ENCODE data around the gene ANKRD44.

The ANKRD44 gene

GRCh38 chr2:197145471-197146056 lies 165.0 kb downstream of the ANKRD44 start:
- DNase-seq (ENCODE audit: low read depth in 2 of 2): no peak

GRCh38 chr2:197144183-197144582 lies 166.4 kb downstream of the ANKRD44 start:
- DNase-seq (ENCODE audit: low read depth in 2 of 2): no peak

GRCh38 chr2:197141702-197142473 lies 168.7 kb downstream of the ANKRD44 start:
- no peak for DNase-seq (ENCODE audit: low read depth in 2 of 2)

- DNase-seq (ENCODE audit: low read depth in 2 of 2): no peak
These were observed 170.5 kb downstream of the ANKRD44 start for GRCh38 chr2:197140045-197140444.

GRCh38 chr2:197138506-197138905 lies 172.1 kb downstream of the ANKRD44 start:
- DNase-seq (ENCODE audit: low read depth in 2 of 2): no peak

- no peak for DNase-seq (ENCODE audit: low read depth in 2 of 2)
These were observed 172.6 kb downstream of the ANKRD44 start for GRCh38 chr2:197137826-197138477.

- DNase-seq (ENCODE audit: low read depth in 2 of 2): no peak
These were observed 173.3 kb downstream of the ANKRD44 start for GRCh38 chr2:197137231-197137630.

- no peak for DNase-seq (ENCODE audit: low read depth in 2 of 2)
These were observed 174.1 kb downstream of the ANKRD44 start for GRCh38 chr2:197136452-197136851.

- no peak for DNase-seq (ENCODE audit: low read depth in 2 of 2)
These were observed 174.8 kb downstream of the ANKRD44 start for GRCh38 chr2:197135806-197136205.

GRCh38 chr2:197134206-197134605 lies 176.4 kb downstream of the ANKRD44 start:
- DNase-seq (ENCODE audit: low read depth in 2 of 2): no peak

GRCh38 chr2:197131558-197131855 lies 179.1 kb downstream of the ANKRD44 start:
- DNase-seq (ENCODE audit: low read depth in 2 of 2): no peak

GRCh38 chr2:197130318-197130717 lies 180.3 kb downstream of the ANKRD44 start:
- DNase-seq (ENCODE audit: low read depth in 2 of 2): no peak

GRCh38 chr2:197128897-197129296 lies 181.7 kb downstream of the ANKRD44 start:
- no peak for DNase-seq (ENCODE audit: low read depth in 2 of 2)

- no peak for DNase-seq (ENCODE audit: low read depth in 2 of 2)
These were observed 182.5 kb downstream of the ANKRD44 start for GRCh38 chr2:197128126-197128525.

- DNase-seq (ENCODE audit: low read depth in 2 of 2): no peak
These were observed 183.8 kb downstream of the ANKRD44 start for GRCh38 chr2:197126630-197127352.

- DNase-seq (ENCODE audit: low read depth in 2 of 2): no peak
These were observed 185.8 kb downstream of the ANKRD44 start for GRCh38 chr2:197124639-197125390.

- no peak for DNase-seq (ENCODE audit: low read depth in 2 of 2)
These were observed 187.8 kb downstream of the ANKRD44 start for GRCh38 chr2:197122821-197123220.

- DNase-seq (ENCODE audit: low read depth in 2 of 2): no peak
These were observed 188.7 kb downstream of the ANKRD44 start for GRCh38 chr2:197121756-197122385.

GRCh38 chr2:197121255-197121654 lies 189.3 kb downstream of the ANKRD44 start:
- no peak for DNase-seq (ENCODE audit: low read depth in 2 of 2)

GRCh38 chr2:197116306-197116879 lies 194.2 kb downstream of the ANKRD44 start:
- no peak for DNase-seq (ENCODE audit: low read depth in 2 of 2)

- DNase-seq (ENCODE audit: low read depth in 2 of 2): no peak
These were observed 195.3 kb downstream of the ANKRD44 start for GRCh38 chr2:197115325-197115724.
